OCI-LY7 (cell line): ENCODE measurements around the gene ZBED5.

ENCODE experiments used
- EZH2phosphoT487 ChIP-seq: fragments of 200-600 bp; sonication (generic); IDR thresholded peaks from 2 replicates; pipeline ENCODE4 v1.6.1; 2018; ENCODE audit warnings: low read depth, borderline replicate concordance, mild to moderate bottlenecking, mixed run types, antibody characterized with exemption, low read length, moderate library complexity, mixed read lengths
- TF ChIP-seq, protein P1 (sequence below): fragments of 200-600 bp; sonication (generic); conservative IDR thresholded peaks from 2 replicates; pipeline ENCODE4 v1.5.1; 2014; ENCODE audit warnings: mild to moderate bottlenecking, antibody characterized with exemption, low read length, moderate library complexity, mixed read lengths

DNA sequence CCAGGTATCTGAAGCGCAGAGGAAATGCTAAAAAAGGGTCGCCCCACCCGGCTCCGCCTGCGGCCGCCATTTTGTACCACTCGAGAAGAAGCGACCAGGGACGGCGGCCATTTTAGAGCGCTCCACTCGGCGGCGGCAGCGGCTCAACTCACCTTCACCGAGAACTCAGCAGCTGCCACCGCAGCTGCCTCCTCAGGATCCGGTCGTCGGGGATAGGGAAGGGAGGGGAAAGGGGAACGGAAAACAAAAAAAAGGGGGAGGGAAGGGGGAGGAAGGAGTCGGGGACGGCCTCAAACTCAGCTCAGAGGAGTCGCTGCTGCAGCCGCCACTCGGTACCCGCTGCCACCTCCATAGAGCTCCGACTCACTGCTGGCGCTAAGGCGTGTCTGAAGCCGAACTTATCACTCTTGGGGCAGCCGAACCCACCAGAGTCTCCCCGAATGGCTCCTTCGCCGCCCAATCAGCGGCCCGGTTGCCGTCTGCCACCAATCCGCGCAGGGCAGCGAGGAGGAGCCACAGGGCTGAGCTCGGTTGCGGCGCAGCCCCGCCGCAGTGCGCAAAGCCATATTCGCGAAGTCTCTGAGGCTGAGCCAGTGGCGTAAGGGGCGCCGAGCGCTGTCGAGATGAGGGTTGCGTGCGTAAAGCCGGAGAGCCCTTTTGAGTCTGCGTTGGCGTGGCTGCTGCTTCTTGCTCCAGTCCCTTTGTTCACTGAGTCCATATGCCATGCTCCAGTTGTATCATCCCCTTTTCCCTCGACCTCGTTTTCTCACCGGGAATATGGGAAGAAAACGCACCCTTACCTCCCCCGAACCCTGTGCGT, 49.1 kb downstream of the ZBED5 start, which contains the start of gene EIF4G2:
- TF ChIP-seq, protein P1, sequence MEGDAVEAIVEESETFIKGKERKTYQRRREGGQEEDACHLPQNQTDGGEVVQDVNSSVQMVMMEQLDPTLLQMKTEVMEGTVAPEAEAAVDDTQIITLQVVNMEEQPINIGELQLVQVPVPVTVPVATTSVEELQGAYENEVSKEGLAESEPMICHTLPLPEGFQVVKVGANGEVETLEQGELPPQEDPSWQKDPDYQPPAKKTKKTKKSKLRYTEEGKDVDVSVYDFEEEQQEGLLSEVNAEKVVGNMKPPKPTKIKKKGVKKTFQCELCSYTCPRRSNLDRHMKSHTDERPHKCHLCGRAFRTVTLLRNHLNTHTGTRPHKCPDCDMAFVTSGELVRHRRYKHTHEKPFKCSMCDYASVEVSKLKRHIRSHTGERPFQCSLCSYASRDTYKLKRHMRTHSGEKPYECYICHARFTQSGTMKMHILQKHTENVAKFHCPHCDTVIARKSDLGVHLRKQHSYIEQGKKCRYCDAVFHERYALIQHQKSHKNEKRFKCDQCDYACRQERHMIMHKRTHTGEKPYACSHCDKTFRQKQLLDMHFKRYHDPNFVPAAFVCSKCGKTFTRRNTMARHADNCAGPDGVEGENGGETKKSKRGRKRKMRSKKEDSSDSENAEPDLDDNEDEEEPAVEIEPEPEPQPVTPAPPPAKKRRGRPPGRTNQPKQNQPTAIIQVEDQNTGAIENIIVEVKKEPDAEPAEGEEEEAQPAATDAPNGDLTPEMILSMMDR, result no peak
- TF ChIP-seq EZH2phosphoT487, result no peak
